GM18861 (cell line): Measurements from ENCODE around the gene MTUS2.
"Not testable (repeated sequence)": the region's sequence is repeated elsewhere in the genome, so short reads cannot be mapped to it uniquely, and the experiment has no call there.

ENCODE experiments used
- ATAC-seq: cut with Tn5 transposase; IDR thresholded peaks from one replicate; pipeline ENCODE4 v1.9.1; 2021; ENCODE audit not compliant: unreplicated experiment

Gene MTUS2

GRCh38 chr13:29294821-29295220 is 474.7 kb downstream of the MTUS2 start:
- no peak for ATAC-seq

DNA sequence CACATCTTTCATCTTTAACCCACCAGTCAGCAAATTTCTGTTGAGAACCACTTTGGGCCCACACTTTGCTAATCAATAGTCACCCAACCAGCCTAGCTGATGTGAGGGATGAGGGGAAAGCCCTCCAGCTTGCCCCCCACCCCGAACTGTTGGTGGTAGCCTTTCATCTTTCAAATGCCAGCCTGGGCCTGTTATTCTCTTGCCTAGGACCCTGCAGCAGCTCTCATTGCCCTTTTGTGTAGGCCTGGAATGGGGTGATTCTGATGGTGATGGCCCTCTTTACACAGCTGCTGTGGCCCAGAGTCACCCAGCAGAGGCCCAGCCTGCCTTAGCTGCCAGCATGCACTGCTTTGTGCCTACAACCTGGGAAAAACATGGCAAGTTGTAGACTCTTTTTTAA is 480.9 kb downstream of the MTUS2 start:
- no peak for ATAC-seq

GRCh38 chr13:29304148-29304547 is 484.0 kb downstream of the MTUS2 start:
- no peak for ATAC-seq

GRCh38 chr13:29310806-29311205 is 490.7 kb downstream of the MTUS2 start:
- ATAC-seq, result no peak

- no peak for ATAC-seq
These were observed 495.7 kb downstream of the MTUS2 start for GRCh38 chr13:29315847-29316246.

DNA sequence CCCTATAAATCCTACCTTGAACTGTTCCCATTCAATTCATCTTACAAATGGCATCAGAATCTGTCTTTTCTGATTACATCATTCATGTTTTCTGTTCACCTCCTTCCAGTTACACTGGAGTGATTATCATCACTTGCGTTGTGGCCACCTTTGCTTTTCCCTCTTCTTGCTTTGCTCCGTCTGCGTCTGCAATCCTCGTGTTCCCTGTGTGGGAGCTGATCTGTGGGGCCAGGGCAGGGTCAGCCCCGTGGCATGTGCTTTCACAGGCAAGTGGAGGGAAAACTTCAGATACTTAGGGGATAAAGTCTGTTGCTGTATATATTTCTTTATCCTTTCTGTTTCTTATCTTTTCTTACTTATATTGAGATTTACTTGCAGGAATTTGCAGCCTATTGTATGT is 497.7 kb downstream of the MTUS2 start:
- no peak for ATAC-seq

DNA sequence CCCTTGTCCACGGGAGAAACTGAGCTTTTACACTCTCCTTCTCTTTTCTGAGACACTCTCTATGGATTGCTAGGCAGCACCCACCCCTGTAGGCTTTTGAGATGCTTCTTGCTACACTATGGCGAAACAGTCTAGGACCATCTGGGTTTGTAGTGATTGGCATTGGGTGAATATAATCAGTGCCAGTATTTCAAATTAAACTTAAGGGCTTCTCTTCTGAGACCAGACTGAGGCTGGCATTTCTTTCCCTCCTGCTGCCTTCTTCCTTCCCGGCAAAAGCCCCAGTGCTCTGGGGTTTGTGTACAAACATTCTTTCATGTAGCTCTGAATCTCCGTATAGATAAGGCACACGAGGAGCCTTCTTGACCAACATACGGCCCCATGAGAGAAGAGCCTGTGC is 498.6 kb downstream of the MTUS2 start:
- ATAC-seq, result no peak

GRCh38 chr13:29319451-29319850 is 499.3 kb downstream of the MTUS2 start:
- ATAC-seq, result no peak

GRCh38 chr13:29323954-29324353 is 503.8 kb downstream of the MTUS2 start:
- no peak for ATAC-seq

DNA sequence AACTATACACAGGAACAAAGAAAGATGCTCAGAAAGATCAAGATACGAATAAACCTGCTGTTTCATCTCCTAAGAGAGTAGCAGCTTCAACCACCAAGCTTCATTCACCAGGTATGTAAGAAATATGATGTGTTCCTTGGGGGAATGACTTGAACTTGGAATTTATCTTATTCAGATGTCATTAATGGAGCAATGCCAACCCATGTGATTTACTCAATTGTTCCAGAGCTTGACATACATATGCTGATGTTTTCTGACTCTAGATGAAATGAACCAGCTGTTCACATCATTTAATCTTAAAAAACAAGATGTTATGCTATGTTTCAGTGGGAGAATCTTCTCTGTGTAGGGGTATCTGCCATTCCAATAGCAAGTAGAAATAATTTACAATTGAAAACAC is 504.5 kb downstream of the MTUS2 start:
- no peak for ATAC-seq

DNA sequence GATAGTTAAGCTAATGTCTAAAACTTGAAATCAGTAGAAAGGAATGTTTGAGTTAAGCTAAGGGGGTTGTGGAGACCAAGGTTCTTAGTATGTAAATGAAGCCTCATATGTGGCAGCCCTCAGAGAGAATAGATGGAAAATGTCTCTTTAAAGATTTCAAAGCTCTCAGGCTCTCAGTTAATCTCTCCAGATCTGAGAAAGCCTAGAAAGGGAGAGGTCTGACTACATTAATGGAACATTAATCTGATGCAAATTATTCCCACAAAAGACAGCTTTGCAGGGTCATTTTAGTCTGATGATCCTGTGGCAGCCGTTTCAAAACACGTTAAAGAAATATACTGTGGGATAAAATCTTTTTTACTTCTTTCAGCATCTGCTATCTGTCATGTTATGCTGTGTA is 508.4 kb downstream of the MTUS2 start:
- no peak for ATAC-seq

GRCh38 chr13:29336356-29336755 is 516.2 kb downstream of the MTUS2 start:
- ATAC-seq, result no peak

GRCh38 chr13:29339386-29340272 is 519.5 kb downstream of the MTUS2 start:
- ATAC-seq, result no peak

DNA sequence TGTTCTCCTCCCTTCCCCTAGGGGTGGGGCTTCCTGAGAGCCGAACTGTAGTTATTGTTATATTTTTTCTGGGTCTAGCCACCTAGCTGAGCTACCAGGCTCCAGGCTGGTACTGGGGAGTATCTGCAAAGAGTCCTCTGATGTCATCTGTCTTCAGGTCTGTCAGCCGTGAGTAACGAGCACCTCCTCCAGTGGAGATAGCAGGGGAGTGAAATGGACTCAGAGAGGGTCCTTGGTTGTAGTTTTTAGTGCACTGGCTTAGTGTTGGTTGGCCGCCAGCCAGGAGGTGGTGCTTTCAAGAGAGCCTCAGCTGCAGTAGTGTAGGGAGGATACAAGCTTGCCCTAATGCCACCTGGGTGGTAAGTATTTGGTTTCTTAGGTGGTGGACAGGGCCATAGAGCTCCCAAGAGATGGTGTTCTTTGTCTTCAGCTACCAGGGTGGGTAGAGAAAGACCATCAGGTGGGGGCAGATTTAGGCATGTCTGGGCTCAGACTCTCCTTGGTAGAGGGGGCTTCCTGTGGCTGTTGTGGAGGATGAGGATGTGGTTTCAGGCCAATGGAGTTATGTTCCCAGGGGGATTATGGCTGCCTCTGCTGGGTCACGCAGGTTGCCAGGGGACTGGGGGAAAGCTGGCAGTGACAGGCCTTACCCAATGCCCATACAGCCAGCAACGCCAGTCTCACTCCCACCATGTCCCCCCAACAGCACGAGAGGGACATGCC is 525.9 kb downstream of the MTUS2 start:
- not testable (repeated sequence) for ATAC-seq

- ATAC-seq, result no peak
These were observed 534.9 kb downstream of the MTUS2 start for GRCh38 chr13:29355029-29355428.

GRCh38 chr13:29359181-29359580 is 539.0 kb downstream of the MTUS2 start:
- no peak for ATAC-seq

DNA sequence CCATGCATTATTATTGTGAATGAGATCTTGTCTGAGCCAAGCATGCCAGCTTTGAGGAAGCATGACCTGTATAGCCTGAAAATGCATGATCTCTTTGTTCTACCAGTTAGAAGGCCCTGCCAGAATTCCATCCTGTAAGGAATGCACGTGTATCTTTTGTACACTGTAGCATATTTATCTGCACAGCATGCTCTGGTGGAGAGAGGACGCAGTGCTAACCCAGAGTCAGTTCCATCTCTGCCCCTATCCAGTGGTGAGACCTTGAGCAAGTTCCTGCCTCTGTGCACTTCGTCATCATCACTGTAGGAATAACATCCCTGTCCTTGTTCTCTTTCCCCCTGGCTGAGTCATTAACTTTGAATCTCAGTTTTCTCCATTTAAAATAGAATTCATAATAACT is 541.6 kb downstream of the MTUS2 start:
- no peak for ATAC-seq

DNA sequence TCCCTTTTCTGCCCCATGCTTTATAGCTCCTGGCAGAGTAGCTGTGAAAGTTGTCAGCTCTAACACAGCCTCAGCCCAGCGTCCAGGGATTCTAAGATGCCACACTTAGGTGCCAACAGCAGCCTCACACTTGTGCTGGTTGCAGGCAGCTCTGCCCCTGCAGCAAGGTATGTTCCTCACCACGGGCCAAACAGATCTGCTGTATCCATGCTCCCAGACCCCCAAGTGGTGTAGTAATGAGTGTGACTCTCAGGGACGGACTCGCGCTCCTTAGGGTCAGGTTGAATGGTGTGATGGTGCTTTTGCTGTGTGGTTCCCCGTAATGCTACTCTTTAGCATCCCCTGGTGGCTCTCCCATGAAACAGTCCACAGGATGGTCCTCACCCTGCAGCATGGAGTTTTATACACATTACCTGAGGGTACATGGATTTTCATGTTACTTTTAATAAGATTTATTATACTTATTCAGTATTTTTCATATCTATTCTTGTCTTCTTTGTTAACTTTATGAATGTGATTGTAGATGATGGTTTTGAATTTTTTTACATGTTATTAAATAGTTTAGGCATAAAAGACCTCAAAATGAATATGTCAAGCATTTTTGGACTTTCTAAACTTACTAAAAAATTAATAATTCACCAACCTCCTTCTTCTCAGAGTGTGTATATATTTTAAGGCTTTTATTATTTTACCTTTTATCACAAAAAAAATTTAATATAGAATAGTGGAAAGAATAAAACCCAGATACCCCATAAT is 542.9 kb downstream of the MTUS2 start:
- ATAC-seq, result peak; percentile 77

GRCh38 chr13:29369060-29369743 is 549.1 kb downstream of the MTUS2 start:
- no peak for ATAC-seq

GRCh38 chr13:29379281-29379680 is 559.1 kb downstream of the MTUS2 start:
- ATAC-seq, result no peak

GRCh38 chr13:29379865-29380264 is 559.7 kb downstream of the MTUS2 start:
- ATAC-seq, result no peak
